Liver (tissue), 9 donors: ENCODE measurements around the gene EMC1. TPM values are rescaled to one million over a fixed set of nuclear protein-coding genes. Genes with fewer than 3 reads are reported as not detected.
"Not testable (repeated sequence)": the region's sequence is repeated elsewhere in the genome, so short reads cannot be mapped to it uniquely, and the experiment has no call there.

Source experiments
- DNase-seq: peaks from one replicate; pipeline ENCODE4 v3.0.0-alpha.2; 2017; ENCODE audit warnings: low spot score
- H3K27ac ChIP-seq, 2 donors: one replicate each; pipeline ENCODE4 v1.7.0; 2013; ENCODE audit warnings: inconsistent platforms in 2 of 2, low read length in 2 of 2, control low read depth in 1 of 2, low read depth in 1 of 2, mild to moderate bottlenecking in 1 of 2
- H3K27me3 ChIP-seq, 4 donors: one replicate each; pipeline versions ENCODE4 v1.6.1 to v1.7.0; 2013; ENCODE audit warnings: low read length in 3 of 4, inconsistent platforms in 1 of 4, mild to moderate bottlenecking in 1 of 4, moderate library complexity in 1 of 4; ENCODE audit not compliant: control insufficient read depth in 4 of 4, insufficient read depth in 4 of 4
- H3K36me3 ChIP-seq, 4 donors: one replicate each; pipeline versions ENCODE4 v1.6.1 to v1.7.0; 2013; ENCODE audit warnings: low read length in 3 of 4, mild to moderate bottlenecking in 3 of 4, low read depth in 1 of 4, moderate library complexity in 1 of 4; ENCODE audit not compliant: control insufficient read depth in 4 of 4, insufficient read depth in 3 of 4
- H3K4me1 ChIP-seq, 4 donors: one replicate each; pipeline versions ENCODE4 v1.6.1 to v1.7.0; 2013; ENCODE audit warnings: low read length in 3 of 4, mild to moderate bottlenecking in 3 of 4, moderate library complexity in 1 of 4; ENCODE audit not compliant: control insufficient read depth in 4 of 4, insufficient read depth in 4 of 4
- H3K4me3 ChIP-seq, 3 donors: one replicate each; pipeline versions ENCODE4 v1.6.1 to v1.7.0; 2013; ENCODE audit warnings: low read length in 3 of 3, control low read depth in 1 of 3, low read depth in 1 of 3, mild to moderate bottlenecking in 1 of 3
- H3K9ac ChIP-seq, 2 donors: one replicate each; pipeline ENCODE4 v1.7.0; 2013; ENCODE audit warnings: low read length in 2 of 2, mild to moderate bottlenecking in 2 of 2, moderate library complexity in 2 of 2, control low read depth in 1 of 2, low read depth in 1 of 2
- H3K9me3 ChIP-seq, 4 donors: one replicate each; pipeline versions ENCODE4 v1.6.1 to v1.7.0; 2013; ENCODE audit warnings: low read length in 3 of 4; ENCODE audit not compliant: control insufficient read depth in 4 of 4
- EGR1 ChIP-seq, 2 donors: IDR thresholded peaks; 2 replicates each; pipeline ENCODE4 v1.6.1; 2016 to 2018; ENCODE audit warnings: antibody characterized with exemption in 2 of 2, low read depth in 2 of 2
- FOXA1 ChIP-seq: IDR thresholded peaks from 2 replicates; pipeline ENCODE4 v1.6.1; 2016; ENCODE audit warnings: antibody characterized with exemption
- FOXA2 ChIP-seq: IDR thresholded peaks from 2 replicates; pipeline ENCODE4 v1.6.1; 2016; ENCODE audit warnings: antibody characterized with exemption
- GABPA ChIP-seq, 2 donors: IDR thresholded peaks in 1 of 2; conservative IDR thresholded peaks in 1 of 2; 2 replicates each; pipeline ENCODE4 v1.6.1; 2016; ENCODE audit warnings: antibody characterized with exemption in 2 of 2, mild to moderate bottlenecking in 1 of 2, moderate library complexity in 1 of 2
- HNF4A ChIP-seq, 2 donors: conservative IDR thresholded peaks; 2 replicates each; pipeline ENCODE4 v1.6.1; 2016; ENCODE audit warnings: antibody characterized with exemption in 2 of 2, mild to moderate bottlenecking in 2 of 2
- HNF4G ChIP-seq: IDR thresholded peaks from 2 replicates; pipeline ENCODE4 v1.6.1; 2016; ENCODE audit warnings: antibody characterized with exemption
- JUND ChIP-seq, 2 donors: IDR thresholded peaks; 2 replicates each; pipeline ENCODE4 v1.6.1; 2016; ENCODE audit warnings: antibody characterized with exemption in 2 of 2
- RXRA ChIP-seq, 2 donors: IDR thresholded peaks; 2 replicates each; pipeline ENCODE4 v1.6.1; 2017 to 2018; ENCODE audit warnings: antibody characterized with exemption in 2 of 2, mild to moderate bottlenecking in 1 of 2
- TAF1 ChIP-seq: conservative IDR thresholded peaks from 2 replicates; pipeline ENCODE4 v1.6.1; 2016; ENCODE audit warnings: antibody characterized with exemption, mild to moderate bottlenecking
- WGBS: extraction: QIAGEN DNeasy Blood & Tissue Kit; methylation state at CpG from one replicate; pipeline ENCODE4 v1.1.7; 2013; 5-methylcytosine and 5-hydroxymethylcytosine counted together
- polyA plus RNA-seq, 2 donors: library from polyadenylated mRNA; stranded (reverse) in 1 of 2; unstranded in 1 of 2; fragments of 200-250 nt in 1 of 2; fragments of >200 nt in 1 of 2; fragmentation: Nextera tagmentation in 1 of 2; extraction: Ambion mirVana in 1 of 2; gene quantifications; one replicate each; pipeline versions ENCODE4 v1.2.1 to v1.2.3, GENCODE V29; 2013 to 2015
- total RNA-seq, 2 donors: library from RNA; depleted of rRNA; stranded (reverse); fragments of >200 nt; gene quantifications; one replicate each; pipeline ENCODE4 v1.2.3, GENCODE V29; 2014
- TF ChIP-seq, protein P1 (sequence below): IDR thresholded peaks from 2 replicates; pipeline ENCODE4 v1.6.1; 2016; ENCODE audit warnings: antibody characterized with exemption
- TF ChIP-seq, protein P2 (sequence below): fragments of 150-350 bp; IDR thresholded peaks from 2 replicates; pipeline ENCODE4 v1.5.1; 2017; ENCODE audit warnings: improper control_type of control experiment, low read depth, low read length; ENCODE audit not compliant: missing input control
- donor health status: healthy.
- donor health status: healthy.
- donor health status: healthy.
- donor health status: healthy.
- donor health status: healthy.

EMC1 gene
- total and polyA plus RNA-seq, 4 donors, result 8.0 to 33.6 (median 14.8) TPM

DNA sequence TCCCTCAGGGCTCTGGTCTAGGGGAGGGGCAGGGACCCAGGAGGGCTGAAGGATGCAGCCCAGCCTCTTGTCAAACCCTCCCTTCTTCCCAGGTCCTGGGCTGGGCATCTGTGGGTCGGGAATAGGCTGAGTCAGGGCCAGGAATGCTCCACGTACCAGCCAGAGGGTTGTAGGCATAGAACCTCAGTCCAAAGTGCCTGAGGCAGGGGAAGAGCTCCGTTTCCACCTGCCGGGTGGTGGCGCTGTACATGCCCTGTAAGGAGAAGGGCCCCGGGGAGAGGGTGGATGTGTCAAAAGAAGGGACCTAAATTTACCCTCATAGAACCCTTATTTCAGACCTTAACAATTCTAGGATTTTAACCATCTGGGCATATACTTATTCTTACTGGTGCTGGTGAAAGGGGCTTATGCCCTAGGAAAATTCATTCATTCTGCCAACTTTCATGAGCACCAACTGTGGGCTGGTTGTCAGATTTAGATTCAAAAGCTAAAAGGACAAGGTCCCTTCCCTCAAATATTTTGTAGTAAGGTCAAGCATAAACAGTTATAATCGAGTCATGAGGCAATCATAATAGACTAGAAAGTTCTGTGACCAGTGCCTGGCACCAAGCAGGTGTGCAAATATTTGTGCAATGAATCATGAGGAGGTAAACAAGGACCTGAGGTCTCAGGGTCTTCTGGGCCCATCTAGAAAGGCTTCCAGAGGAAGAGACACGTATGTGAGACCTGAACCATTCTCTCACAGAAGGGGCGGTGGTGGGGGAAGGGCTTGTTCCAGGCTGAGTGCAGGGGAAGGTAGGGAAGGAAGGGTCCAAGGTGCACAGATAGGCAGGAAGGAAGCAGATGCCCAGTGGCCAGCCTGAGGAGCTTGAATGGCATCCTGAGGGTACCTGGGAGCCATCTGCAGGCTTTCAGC lies 18.4 kb upstream of the EMC1 start:
- H3K27ac ChIP-seq, result peak overlapping the region; percentile 69 to 87
- peaks cover 0 to 25% (median 15%) of the 10 kb centered on the region in 4 donors for H3K4me1 ChIP-seq
- DNase-seq, H3K4me3 ChIP-seq, H3K9me3 ChIP-seq, H3K27me3 ChIP-seq: not testable (repeated sequence)
- H3K36me3 ChIP-seq, result peaks cover 8 to 30% (median 25%) of the 10 kb centered on the region in 4 donors
- peak; percentile 64 for TF ChIP-seq FOXA2
- peak; percentile 27 for TF ChIP-seq FOXA1
- TF ChIP-seq JUND (IDR thresholded peaks at IDR 0.05), result peak; percentile 45 to 76
- peak; percentile 39 to 56 for TF ChIP-seq HNF4A (conservative IDR thresholded peaks at IDR 0.05)
- peak in 1 of 2 donors; percentile 48 for TF ChIP-seq RXRA (IDR thresholded peaks at IDR 0.05)
- H3K9ac ChIP-seq, result peak overlapping the region in 1 of 2 donors; percentile 28
- WGBS, result 54% methylated on average over 9 of the region's 9 CpGs

DNA sequence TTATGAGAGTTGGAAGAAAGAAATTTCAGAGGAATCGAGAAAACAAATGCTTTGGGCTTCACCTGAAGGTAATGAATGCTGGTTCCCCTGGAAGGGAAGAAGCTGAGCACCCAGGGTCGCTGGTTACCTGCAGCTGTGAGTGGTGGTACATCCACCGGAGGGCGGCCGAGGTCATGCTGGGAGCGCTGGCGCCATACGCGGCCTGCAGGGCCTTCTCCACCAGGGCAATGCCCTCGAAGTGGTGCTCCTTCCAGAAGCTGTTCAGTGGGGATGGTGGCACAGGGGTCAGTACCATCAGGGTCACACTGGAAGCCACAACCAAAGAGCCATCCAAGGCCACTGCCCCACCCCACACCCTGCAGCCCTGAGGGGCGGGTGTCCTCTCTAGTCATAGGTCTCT lies 17.1 kb upstream of the EMC1 start:
- H3K4me3 ChIP-seq, result no peak overlapping the region
- DNase-seq, result no peak
- peak overlapping the region in 1 of 2 donors; percentile 4 for H3K27ac ChIP-seq
- no peaks in the 10 kb centered on the region for H3K27me3 ChIP-seq
- WGBS, result 77% methylated on average over 11 of the region's 11 CpGs
- H3K36me3 ChIP-seq, result peaks cover 8 to 30% (median 25%) of the 10 kb centered on the region in 4 donors
- TF ChIP-seq FOXA2 (no peak), RXRA (IDR thresholded peaks at IDR 0.05) (peak in 1 of 2 donors; percentile 4)
- no peaks in the 10 kb centered on the region for H3K9me3 ChIP-seq
- no peak overlapping the region for H3K9ac ChIP-seq
- peaks cover 0 to 20% (median 12%) of the 10 kb centered on the region in 4 donors for H3K4me1 ChIP-seq

DNA sequence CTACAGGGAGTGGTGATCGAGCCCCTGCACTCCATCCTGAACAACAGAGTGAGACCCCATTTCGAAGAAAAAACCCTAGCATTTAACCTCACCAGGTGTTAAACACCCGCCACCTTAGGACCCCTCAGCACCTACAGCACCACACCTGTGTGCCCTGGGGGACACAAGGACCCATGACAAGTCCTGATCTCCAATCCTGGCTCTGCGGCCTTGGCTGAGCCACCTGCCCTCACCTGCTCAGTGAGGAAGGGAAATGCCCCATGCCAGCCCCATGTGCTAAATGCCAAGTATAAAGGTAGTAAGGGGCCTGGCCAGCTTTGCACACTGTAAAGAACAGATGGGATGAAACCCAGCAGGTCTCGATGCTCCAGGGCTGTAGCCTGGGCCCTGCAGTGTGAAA lies 11.4 kb upstream of the EMC1 start:
- no peak for TF ChIP-seq EGR1 (IDR thresholded peaks at IDR 0.05; ENCODE audit: low read depth in 2 of 2)
- no peak for TF ChIP-seq HNF4G
- TF ChIP-seq, protein P1, sequence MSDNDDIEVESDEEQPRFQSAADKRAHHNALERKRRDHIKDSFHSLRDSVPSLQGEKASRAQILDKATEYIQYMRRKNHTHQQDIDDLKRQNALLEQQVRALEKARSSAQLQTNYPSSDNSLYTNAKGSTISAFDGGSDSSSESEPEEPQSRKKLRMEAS, result no peak
- no peak for TF ChIP-seq GABPA (IDR thresholded peaks at IDR 0.05 in 1 of 2, conservative IDR thresholded peaks at IDR 0.05 in 1 of 2)
- TF ChIP-seq, protein P2, sequence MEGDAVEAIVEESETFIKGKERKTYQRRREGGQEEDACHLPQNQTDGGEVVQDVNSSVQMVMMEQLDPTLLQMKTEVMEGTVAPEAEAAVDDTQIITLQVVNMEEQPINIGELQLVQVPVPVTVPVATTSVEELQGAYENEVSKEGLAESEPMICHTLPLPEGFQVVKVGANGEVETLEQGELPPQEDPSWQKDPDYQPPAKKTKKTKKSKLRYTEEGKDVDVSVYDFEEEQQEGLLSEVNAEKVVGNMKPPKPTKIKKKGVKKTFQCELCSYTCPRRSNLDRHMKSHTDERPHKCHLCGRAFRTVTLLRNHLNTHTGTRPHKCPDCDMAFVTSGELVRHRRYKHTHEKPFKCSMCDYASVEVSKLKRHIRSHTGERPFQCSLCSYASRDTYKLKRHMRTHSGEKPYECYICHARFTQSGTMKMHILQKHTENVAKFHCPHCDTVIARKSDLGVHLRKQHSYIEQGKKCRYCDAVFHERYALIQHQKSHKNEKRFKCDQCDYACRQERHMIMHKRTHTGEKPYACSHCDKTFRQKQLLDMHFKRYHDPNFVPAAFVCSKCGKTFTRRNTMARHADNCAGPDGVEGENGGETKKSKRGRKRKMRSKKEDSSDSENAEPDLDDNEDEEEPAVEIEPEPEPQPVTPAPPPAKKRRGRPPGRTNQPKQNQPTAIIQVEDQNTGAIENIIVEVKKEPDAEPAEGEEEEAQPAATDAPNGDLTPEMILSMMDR, result no peak
- TF ChIP-seq TAF1, result no peak
- no peak for DNase-seq
- H3K36me3 ChIP-seq, result peaks cover 16 to 68% (median 32%) of the 10 kb centered on the region in 4 donors
- no peaks in the 10 kb centered on the region for H3K4me1 ChIP-seq
- no peak overlapping the region for H3K9ac ChIP-seq
- H3K4me3 ChIP-seq, result no peak overlapping the region
- WGBS, result 95% methylated on average over 5 of the region's 5 CpGs
- H3K27me3 ChIP-seq, result no peaks in the 10 kb centered on the region
- H3K9me3 ChIP-seq, result no peaks in the 10 kb centered on the region
- no peak overlapping the region for H3K27ac ChIP-seq
